ENCODE results near the gene ZDHHC17. TPM values are rescaled to one million over a fixed set of nuclear protein-coding genes. Genes with fewer than 3 reads are reported as not detected.
A peak's percentile ranks its signal among the peaks of the same experiment; 100 is the strongest.

The ZDHHC17 gene
- total RNA-seq, 2 experiments from 2014 or later = 36.4 to 42.6 TPM

DNA sequence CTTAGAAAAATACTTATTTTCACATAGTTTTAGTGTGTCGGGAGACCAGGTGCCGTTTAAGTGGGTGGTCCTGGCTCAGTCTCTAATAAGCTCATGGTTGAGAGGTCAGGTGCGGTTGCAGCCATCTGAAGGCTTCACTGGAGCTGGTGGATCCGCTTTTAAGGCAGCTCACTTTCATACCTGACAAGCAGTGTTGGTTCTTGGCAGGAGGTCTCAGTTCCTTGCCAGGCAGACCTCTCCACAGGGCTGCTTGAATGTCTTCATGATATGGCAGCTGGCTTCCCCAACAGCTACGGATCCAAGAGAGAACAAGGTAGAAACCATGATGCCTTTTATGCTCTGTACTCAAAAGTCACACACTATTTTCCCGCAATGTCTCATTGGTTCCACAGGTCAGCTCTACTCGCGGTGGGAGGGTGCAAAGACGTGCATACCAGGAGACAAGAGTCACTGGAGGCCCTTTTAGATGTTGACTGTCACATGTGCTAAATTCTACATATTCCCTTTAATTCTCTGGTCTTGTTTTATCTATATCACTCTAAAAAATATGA, 8.0 kb upstream of the ZDHHC17 start:
- Histone ChIP-seq H3K27me3 (ENCODE audit: control insufficient read depth in 1 of 2, insufficient read depth in 2 of 2, low read length in 2 of 2) (no peaks in the 10 kb centered on the region), H3K4me3 (ENCODE audit: low read length) (no peak overlapping the region), H3K36me3 (ENCODE audit: insufficient read depth, low read length) (no peaks in the 10 kb centered on the region), H3K27ac (ENCODE audit: low read depth in 1 of 2, low read length in 2 of 2) (no peak overlapping the region), H3K9me3 (ENCODE audit: control insufficient read depth in 1 of 2, insufficient read depth in 1 of 2, low read length in 2 of 2) (no peaks in the 10 kb centered on the region), H3K4me1 (ENCODE audit: insufficient read depth, low read length) (no peaks in the 10 kb centered on the region)
- ChIA-PET CTCF (no interaction called here), POLR2A (interaction anchor here (0.7 kb wide), 2 partner anchors 19 to 1244 kb away, joined by 3 read pairs; partner anchors contain the start of gene KRR1)
- Mint-ChIP-seq H3K36me3 (ENCODE audit: low read depth) (no peaks in the 10 kb centered on the region), H3K4me3 (no peak overlapping the region), H3K27ac (no peak overlapping the region), H3K27me3 (no peaks in the 10 kb centered on the region), H3K9me3 (no peaks in the 10 kb centered on the region), H3K4me1 (ENCODE audit: low read depth) (no peaks in the 10 kb centered on the region)
- DNase-seq = no peak
- no peak for ATAC-seq (ENCODE audit: poor library complexity)
- intact Hi-C loops (cut with DNase I, micrococcal nuclease) = no loop called here
- no peak for TF ChIP-seq CTCF (IDR thresholded peaks at IDR 0.05)

DNA sequence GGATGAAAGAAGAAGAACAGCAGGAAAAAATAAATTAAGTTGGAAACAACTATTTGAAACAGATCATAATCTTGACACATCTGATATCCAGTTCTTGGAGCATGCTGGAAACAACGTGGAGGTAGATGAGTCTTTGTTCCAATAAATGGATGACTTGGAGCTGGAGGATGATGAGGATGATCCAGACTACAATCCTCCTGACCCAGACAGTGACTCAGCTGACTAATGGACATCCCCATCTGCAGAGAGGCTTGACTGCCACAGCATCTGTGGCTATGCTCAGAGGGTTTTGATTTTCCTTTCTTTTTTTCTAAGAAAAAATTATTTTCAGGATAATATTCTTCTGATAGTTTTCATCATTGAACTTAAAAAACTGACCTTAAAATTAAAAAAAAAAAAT, 6.2 kb upstream of the ZDHHC17 start:
- Histone ChIP-seq H3K27me3 (ENCODE audit: control insufficient read depth in 1 of 2, insufficient read depth in 2 of 2, low read length in 2 of 2) (no peaks in the 10 kb centered on the region), H3K4me1 (ENCODE audit: insufficient read depth, low read length) (no peaks in the 10 kb centered on the region), H3K27ac (ENCODE audit: low read depth in 1 of 2, low read length in 2 of 2) (no peak overlapping the region), H3K4me3 (ENCODE audit: low read length) (no peak overlapping the region), H3K36me3 (ENCODE audit: insufficient read depth, low read length) (no peaks in the 10 kb centered on the region), H3K9me3 (ENCODE audit: control insufficient read depth in 1 of 2, insufficient read depth in 1 of 2, low read length in 2 of 2) (no peaks in the 10 kb centered on the region)
- Mint-ChIP-seq H3K4me1 (ENCODE audit: low read depth) (peaks cover 4% of the 10 kb centered on the region), H3K27ac (no peak overlapping the region), H3K36me3 (ENCODE audit: low read depth) (no peaks in the 10 kb centered on the region), H3K9me3 (no peaks in the 10 kb centered on the region), H3K27me3 (no peaks in the 10 kb centered on the region), H3K4me3 (no peak overlapping the region)
- ChIA-PET POLR2A (no interaction called here), CTCF (no interaction called here)
- no peak for ATAC-seq (ENCODE audit: poor library complexity)
- no peak for TF ChIP-seq CTCF (IDR thresholded peaks at IDR 0.05)
- DNase-seq = no peak
- intact Hi-C loops (cut with DNase I, micrococcal nuclease) = no loop called here

- H3K9me3 Mint-ChIP-seq = no peaks in the 10 kb centered on the region
- CTCF ChIA-PET = interaction anchor here (0.6 to 1.7 kb wide), 3 partner anchors 28 to 141 kb away, joined by 3 to 6 read pairs (median 5); no protein-coding TSS in a partner anchor
- H3K27ac Mint-ChIP-seq = peak overlapping the region; percentile 99
- ATAC-seq (ENCODE audit: poor library complexity) (no peak), DNase-seq (no peak)
- Histone ChIP-seq H3K4me1 (ENCODE audit: insufficient read depth, low read length) (peaks cover 29% of the 10 kb centered on the region), H3K4me3 (ENCODE audit: low read length) (no peak overlapping the region), H3K36me3 (ENCODE audit: insufficient read depth, low read length) (no peaks in the 10 kb centered on the region), H3K27ac (ENCODE audit: low read depth in 1 of 2, low read length in 2 of 2) (no peak overlapping the region), H3K9me3 (ENCODE audit: control insufficient read depth in 1 of 2, insufficient read depth in 1 of 2, low read length in 2 of 2) (no peaks in the 10 kb centered on the region), H3K27me3 (ENCODE audit: control insufficient read depth in 1 of 2, insufficient read depth in 2 of 2, low read length in 2 of 2) (no peaks in the 10 kb centered on the region)
- H3K36me3 Mint-ChIP-seq (ENCODE audit: low read depth) = peaks cover 13% of the 10 kb centered on the region
- peaks cover 48% of the 10 kb centered on the region for H3K4me1 Mint-ChIP-seq (ENCODE audit: low read depth)
- H3K27me3 Mint-ChIP-seq = no peaks in the 10 kb centered on the region
- H3K4me3 Mint-ChIP-seq = peak overlapping the region; percentile 99
- POLR2A ChIA-PET = interaction anchor here (0.6 to 2.5 kb wide), 6 partner anchors 8 to 418 kb away, joined by 3 to 18 read pairs (median 4); partner anchors contain the start of gene OSBPL8
- intact Hi-C loops (cut with DNase I, micrococcal nuclease) = loop anchor here (2.0 to 10.0 kb wide), 5 partner anchors 14 to 1368 kb away; partner anchors contain the start of genes BBS10 (in 1 of the 2), GLIPR1L2 (in 1 of the 2) and OSBPL8 (in 1 of the 2)
- no peak for TF ChIP-seq CTCF (IDR thresholded peaks at IDR 0.05)
Measured at GRCh38 chr12:76762601-76762980, 1.3 kb upstream of the ZDHHC17 start.

All from CD4-positive, alpha-beta T cell (primary cell).